ENCODE measurements around the gene FOSB.

The FOSB gene

GRCh38 chr19:45455707-45456499 lies 11.9 kb upstream of the FOSB start:
- DNase-seq (ENCODE audit: low read depth, low spot score) = no peak
- no peak overlapping the region for H3K4me3 ChIP-seq
- no peaks in the 10 kb centered on the region for H3K9me3 ChIP-seq (ENCODE audit: low read depth, low read length)
- H3K9ac ChIP-seq (ENCODE audit: insufficient read length) = no peak overlapping the region
- H3K36me3 ChIP-seq (ENCODE audit: insufficient read depth, low read length) = no peaks in the 10 kb centered on the region
- no peak overlapping the region for H3K27ac ChIP-seq
- TF ChIP-seq FOXP2 (optimal IDR thresholded peaks at IDR 0.05; ENCODE audit: control extremely low read depth, extremely low read length, insufficient read depth) = no peak
- TF ChIP-seq EZH2 (IDR thresholded peaks at IDR 0.05) = no peak
- TF ChIP-seq POLR2AphosphoS5 (IDR thresholded peaks at IDR 0.05; ENCODE audit: borderline replicate concordance, low read depth, low read length) = no peak

- H3K4me3 ChIP-seq = no peak overlapping the region
- no peaks in the 10 kb centered on the region for H3K9me3 ChIP-seq (ENCODE audit: low read depth, low read length)
- no peak overlapping the region for H3K27ac ChIP-seq
- no peak for TF ChIP-seq FOXP2 (optimal IDR thresholded peaks at IDR 0.05; ENCODE audit: control extremely low read depth, extremely low read length, insufficient read depth)
- no peak for TF ChIP-seq POLR2AphosphoS5 (IDR thresholded peaks at IDR 0.05; ENCODE audit: borderline replicate concordance, low read depth, low read length)
- TF ChIP-seq EZH2 (IDR thresholded peaks at IDR 0.05) = no peak
- no peak overlapping the region for H3K9ac ChIP-seq (ENCODE audit: insufficient read length)
- no peak for DNase-seq (ENCODE audit: low read depth, low spot score)
- no peaks in the 10 kb centered on the region for H3K36me3 ChIP-seq (ENCODE audit: insufficient read depth, low read length)
These were observed 11.3 kb upstream of the FOSB start for GRCh38 chr19:45456500-45456815.

- TF ChIP-seq EZH2 (IDR thresholded peaks at IDR 0.05) = no peak
- TF ChIP-seq FOXP2 (optimal IDR thresholded peaks at IDR 0.05; ENCODE audit: control extremely low read depth, extremely low read length, insufficient read depth) = no peak
- no peak for TF ChIP-seq POLR2AphosphoS5 (IDR thresholded peaks at IDR 0.05; ENCODE audit: borderline replicate concordance, low read depth, low read length)
- Histone ChIP-seq H3K4me3 (no peak overlapping the region), H3K36me3 (ENCODE audit: insufficient read depth, low read length) (no peaks in the 10 kb centered on the region), H3K27ac (no peak overlapping the region), H3K9ac (ENCODE audit: insufficient read length) (no peak overlapping the region), H3K9me3 (ENCODE audit: low read depth, low read length) (no peaks in the 10 kb centered on the region)
- no peak for DNase-seq (ENCODE audit: low read depth, low spot score)
These were observed 10.0 kb upstream of the FOSB start for GRCh38 chr19:45457776-45458175.

GRCh38 chr19:45460807-45461347 lies 6.9 kb upstream of the FOSB start:
- Histone ChIP-seq H3K36me3 (ENCODE audit: insufficient read depth, low read length) (no peaks in the 10 kb centered on the region), H3K9ac (ENCODE audit: insufficient read length) (no peak overlapping the region), H3K9me3 (ENCODE audit: low read depth, low read length) (no peaks in the 10 kb centered on the region), H3K27ac (no peak overlapping the region), H3K4me3 (no peak overlapping the region)
- TF ChIP-seq EZH2 (IDR thresholded peaks at IDR 0.05) = no peak
- TF ChIP-seq FOXP2 (optimal IDR thresholded peaks at IDR 0.05; ENCODE audit: control extremely low read depth, extremely low read length, insufficient read depth) = no peak
- no peak for TF ChIP-seq POLR2AphosphoS5 (IDR thresholded peaks at IDR 0.05; ENCODE audit: borderline replicate concordance, low read depth, low read length)
- DNase-seq (ENCODE audit: low read depth, low spot score) = no peak

GRCh38 chr19:45462174-45462573 lies 5.6 kb upstream of the FOSB start:
- Histone ChIP-seq H3K36me3 (ENCODE audit: insufficient read depth, low read length) (no peaks in the 10 kb centered on the region), H3K9ac (ENCODE audit: insufficient read length) (no peak overlapping the region), H3K4me3 (no peak overlapping the region), H3K9me3 (ENCODE audit: low read depth, low read length) (no peaks in the 10 kb centered on the region), H3K27ac (no peak overlapping the region)
- DNase-seq (ENCODE audit: low read depth, low spot score) = no peak
- TF ChIP-seq EZH2 (IDR thresholded peaks at IDR 0.05) (no peak), FOXP2 (optimal IDR thresholded peaks at IDR 0.05; ENCODE audit: control extremely low read depth, extremely low read length, insufficient read depth) (no peak), POLR2AphosphoS5 (IDR thresholded peaks at IDR 0.05; ENCODE audit: borderline replicate concordance, low read depth, low read length) (no peak)

- DNase-seq (ENCODE audit: low read depth, low spot score) = no peak
- Histone ChIP-seq H3K9ac (ENCODE audit: insufficient read length) (no peak overlapping the region), H3K36me3 (ENCODE audit: insufficient read depth, low read length) (no peaks in the 10 kb centered on the region), H3K27ac (no peak overlapping the region), H3K9me3 (ENCODE audit: low read depth, low read length) (no peaks in the 10 kb centered on the region), H3K4me3 (no peak overlapping the region)
- TF ChIP-seq POLR2AphosphoS5 (IDR thresholded peaks at IDR 0.05; ENCODE audit: borderline replicate concordance, low read depth, low read length) = no peak
These were observed 4.6 kb upstream of the FOSB start for GRCh38 chr19:45463241-45463640.

GRCh38 chr19:45464274-45464673 lies 3.5 kb upstream of the FOSB start:
- no peak overlapping the region for H3K4me3 ChIP-seq

GRCh38 chr19:45464852-45465441 lies 2.8 kb upstream of the FOSB start:
- H3K36me3 ChIP-seq (ENCODE audit: insufficient read depth, low read length) = no peaks in the 10 kb centered on the region
- H3K9me3 ChIP-seq (ENCODE audit: low read depth, low read length) = no peaks in the 10 kb centered on the region
- H3K4me3 ChIP-seq = no peak overlapping the region
- H3K27ac ChIP-seq = no peak overlapping the region
- no peak for DNase-seq (ENCODE audit: low read depth, low spot score)
- TF ChIP-seq FOXP2 (optimal IDR thresholded peaks at IDR 0.05; ENCODE audit: control extremely low read depth, extremely low read length, insufficient read depth) (no peak), POLR2AphosphoS5 (IDR thresholded peaks at IDR 0.05; ENCODE audit: borderline replicate concordance, low read depth, low read length) (no peak), EZH2 (IDR thresholded peaks at IDR 0.05) (no peak)
- no peak overlapping the region for H3K9ac ChIP-seq (ENCODE audit: insufficient read length)

More at GRCh38 chr19:45464274-45464673, 3.5 kb upstream of the FOSB start:
- Histone ChIP-seq H3K27ac (no peak overlapping the region), H3K9me3 (ENCODE audit: low read depth, low read length) (no peaks in the 10 kb centered on the region), H3K36me3 (ENCODE audit: insufficient read depth, low read length) (no peaks in the 10 kb centered on the region), H3K9ac (ENCODE audit: insufficient read length) (no peak overlapping the region)
- no peak for DNase-seq (ENCODE audit: low read depth, low spot score)
- TF ChIP-seq FOXP2 (optimal IDR thresholded peaks at IDR 0.05; ENCODE audit: control extremely low read depth, extremely low read length, insufficient read depth) (no peak), EZH2 (IDR thresholded peaks at IDR 0.05) (no peak), POLR2AphosphoS5 (IDR thresholded peaks at IDR 0.05; ENCODE audit: borderline replicate concordance, low read depth, low read length) (no peak)
